ENCODE results near the gene OR4C45.
"Not testable (repeated sequence)": the region's sequence is repeated elsewhere in the genome, so short reads cannot be mapped to it uniquely, and the experiment has no call there.

The OR4C45 gene

DNA sequence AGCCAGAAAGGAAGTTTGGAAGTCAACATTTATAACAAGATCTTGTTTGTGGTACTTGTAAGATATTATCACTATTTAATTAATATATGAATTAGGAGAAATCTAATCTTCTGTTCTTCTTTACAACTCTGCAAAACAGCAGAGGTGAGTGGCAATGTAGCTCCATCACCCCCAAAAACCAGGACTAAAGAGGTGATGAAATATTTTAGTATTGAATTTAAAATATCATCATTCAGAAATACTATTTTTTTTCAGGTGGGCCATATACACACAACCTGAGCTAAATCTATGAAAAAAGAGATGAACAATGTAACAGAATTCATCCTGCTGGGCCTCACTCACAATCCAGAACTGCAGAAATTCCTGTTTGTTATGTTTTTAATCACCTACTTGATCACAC is at the start of gene OR4C45:
OR4C45 (plus strand) TSS at position 301 of the 400 bp plus-strand sequence.
- no peak for DNase-seq (ENCODE audit: low read depth)

DNA sequence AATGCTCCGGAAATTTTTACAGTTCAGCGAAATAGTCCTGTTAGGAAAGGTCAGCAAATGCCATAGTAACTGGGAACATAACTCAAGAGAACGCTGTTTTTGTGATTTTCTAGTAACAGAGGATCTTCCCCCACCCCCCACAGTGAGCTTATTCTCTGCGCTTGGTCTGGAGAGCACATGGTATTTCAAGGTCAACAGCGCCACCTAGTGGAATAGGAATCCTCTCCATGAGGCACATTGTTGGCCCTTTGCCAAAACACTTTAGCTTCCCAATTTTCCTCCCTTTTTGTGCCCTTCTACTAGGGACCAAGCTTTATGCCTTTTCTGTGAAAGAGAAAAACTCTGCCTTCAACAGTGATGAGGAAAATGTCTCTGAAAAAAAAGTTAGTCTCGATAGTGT is 37.1 kb upstream of the OR4C45 start:
- DNase-seq (ENCODE audit: low read depth), result no peak

DNA sequence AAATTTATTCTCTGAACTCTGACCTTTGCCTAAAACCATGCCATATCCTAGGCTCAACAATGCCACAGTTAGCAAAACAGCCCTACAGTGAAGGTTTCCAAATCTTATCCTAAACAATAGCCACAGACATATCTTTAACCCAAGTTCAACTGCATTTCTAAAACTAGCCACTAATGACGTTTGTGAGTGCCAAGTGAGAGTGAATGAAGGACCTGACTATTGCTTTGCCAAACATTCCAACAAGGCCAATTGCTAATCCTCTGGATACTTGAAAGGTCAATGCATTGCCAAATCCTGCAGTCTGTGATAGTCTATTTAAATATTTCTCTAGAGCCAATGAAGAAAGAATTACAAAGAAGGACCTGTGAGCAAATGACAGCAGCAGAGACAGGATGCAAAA is 2.5 kb upstream of the OR4C45 start:
- no peak for DNase-seq (ENCODE audit: low read depth)

DNA sequence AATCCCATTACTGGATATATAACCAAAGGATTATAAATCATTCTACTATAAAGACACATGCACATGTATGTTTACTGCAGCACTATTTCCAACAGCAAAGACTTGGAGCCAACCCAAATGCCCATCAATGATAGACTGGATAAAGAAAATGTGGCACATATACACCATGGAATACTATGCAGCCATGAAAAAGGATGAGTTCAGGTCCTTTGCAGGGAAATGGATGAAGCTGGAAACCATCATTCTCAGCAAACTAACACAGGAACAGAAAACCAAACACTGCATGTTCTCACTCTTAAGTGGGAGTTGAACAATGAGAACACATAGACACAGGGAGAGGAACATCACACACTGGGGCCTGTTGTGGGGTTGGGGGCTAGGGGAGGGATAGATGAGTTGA is 3.6 kb downstream of the OR4C45 start:
- DNase-seq (ENCODE audit: low read depth), result not testable (repeated sequence)

DNA sequence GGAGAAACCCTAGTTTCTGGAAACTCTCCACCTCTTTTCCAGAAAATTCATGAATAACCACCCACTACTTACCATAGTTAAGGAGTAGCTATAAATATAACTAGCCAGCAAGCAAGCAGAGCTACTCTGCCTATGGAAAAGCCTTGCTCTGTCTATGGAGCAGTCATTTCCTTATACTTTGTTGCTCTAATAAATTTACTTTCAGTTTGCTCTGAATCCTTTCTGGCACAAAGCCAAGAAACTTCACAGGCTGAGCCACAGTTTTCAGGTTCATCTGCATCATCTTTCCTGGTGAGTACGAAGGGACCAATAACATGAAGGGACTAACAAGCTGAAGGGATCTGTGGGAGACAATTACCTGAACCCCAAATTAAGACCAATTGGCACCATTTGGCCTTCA is 4.6 kb downstream of the OR4C45 start:
- no peak for DNase-seq (ENCODE audit: low read depth)

DNA sequence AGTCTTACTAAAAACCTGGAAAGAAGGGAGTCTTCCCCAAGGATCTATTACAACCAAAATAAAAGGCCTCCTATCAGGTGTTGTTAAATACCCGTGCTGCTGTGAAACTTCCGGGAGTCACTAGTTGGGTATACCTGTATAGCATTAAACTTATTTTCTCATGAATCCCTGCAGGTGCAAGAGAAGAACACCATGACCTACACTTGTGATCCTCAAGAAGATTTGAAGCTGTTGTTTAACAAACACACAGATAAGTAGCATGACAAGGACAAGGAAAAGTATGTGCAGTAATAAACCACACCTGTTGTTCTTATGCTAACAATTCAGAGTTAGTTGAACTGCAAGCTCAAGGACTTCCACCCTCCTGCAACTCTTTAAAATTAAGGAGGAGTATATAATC is 12.0 kb downstream of the OR4C45 start:
- DNase-seq (ENCODE audit: low read depth), result no peak

DNA sequence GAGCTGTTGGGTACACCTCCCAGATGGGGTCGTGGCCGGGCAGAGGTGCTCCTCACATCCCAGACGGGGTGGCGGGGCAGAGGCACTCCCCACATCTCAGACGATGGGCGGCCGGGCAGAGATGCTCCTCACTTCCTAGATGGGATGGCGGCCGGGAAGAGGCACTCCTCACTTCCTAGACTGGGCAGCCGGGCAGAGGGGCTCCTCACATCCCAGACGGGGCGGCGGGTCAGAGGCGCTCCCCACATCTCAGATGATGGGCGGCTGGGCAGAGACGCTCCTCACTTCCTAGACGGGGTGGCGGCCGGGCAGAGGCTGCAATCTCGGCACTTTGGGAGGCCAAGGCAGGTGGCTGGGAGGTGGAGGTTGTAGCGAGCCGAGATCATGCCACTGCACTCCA is 30.4 kb downstream of the OR4C45 start:
- DNase-seq (ENCODE audit: low read depth), result not testable (repeated sequence)

DNA sequence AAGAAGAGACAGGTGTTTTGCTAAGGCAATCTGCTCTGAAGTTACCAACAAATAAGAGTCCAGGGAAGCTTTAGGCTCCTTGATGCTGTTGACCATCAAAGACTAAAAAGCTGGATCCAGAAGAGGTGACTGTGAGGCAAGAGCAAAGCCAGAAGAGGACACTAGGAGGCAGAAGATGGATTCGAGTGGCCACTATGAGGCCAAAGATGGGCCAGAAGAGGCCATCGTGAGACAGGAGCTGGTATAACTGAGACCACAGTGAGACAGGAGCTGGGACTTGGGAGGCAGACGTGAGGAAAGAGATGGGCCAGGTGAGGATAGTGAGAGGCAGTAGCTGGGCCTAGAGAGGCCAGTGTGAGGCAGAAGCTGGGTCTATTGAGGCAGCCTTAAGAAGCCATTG is 37.7 kb downstream of the OR4C45 start:
- no peak for DNase-seq (ENCODE audit: low read depth)

DNA sequence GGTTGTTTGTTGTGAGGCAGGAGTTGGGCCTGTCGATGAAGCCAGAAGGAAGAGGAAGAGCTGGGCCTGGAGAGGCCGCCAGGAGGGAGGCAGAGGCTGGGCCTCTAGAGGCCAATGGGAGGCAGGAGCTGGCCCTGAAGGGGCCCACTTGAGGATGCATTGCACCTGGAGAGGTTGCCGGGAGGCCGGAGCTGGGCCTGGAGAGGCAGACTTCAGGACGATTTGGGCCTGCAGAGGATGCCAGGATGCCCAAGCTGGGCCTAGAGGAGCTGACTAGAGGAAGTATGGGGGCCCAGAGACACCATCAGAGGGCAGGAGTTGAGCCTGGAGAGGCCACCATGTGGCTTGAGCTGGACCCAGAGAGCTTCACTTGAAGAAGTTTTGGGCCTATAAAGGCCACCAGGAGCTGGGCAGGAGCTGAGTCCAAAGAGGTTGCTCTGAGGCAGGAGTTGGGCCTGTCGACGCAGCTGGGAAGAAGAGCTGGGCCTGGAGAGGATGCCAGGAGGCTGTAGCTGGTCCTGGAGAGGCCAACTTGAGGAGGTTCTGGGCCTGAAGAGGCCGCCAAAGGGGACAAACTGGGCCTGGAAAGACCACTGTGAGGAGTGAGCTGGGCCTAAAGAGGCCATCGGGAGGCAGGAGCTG is 39.0 kb downstream of the OR4C45 start:
- no peak for DNase-seq (ENCODE audit: low read depth)

DNA sequence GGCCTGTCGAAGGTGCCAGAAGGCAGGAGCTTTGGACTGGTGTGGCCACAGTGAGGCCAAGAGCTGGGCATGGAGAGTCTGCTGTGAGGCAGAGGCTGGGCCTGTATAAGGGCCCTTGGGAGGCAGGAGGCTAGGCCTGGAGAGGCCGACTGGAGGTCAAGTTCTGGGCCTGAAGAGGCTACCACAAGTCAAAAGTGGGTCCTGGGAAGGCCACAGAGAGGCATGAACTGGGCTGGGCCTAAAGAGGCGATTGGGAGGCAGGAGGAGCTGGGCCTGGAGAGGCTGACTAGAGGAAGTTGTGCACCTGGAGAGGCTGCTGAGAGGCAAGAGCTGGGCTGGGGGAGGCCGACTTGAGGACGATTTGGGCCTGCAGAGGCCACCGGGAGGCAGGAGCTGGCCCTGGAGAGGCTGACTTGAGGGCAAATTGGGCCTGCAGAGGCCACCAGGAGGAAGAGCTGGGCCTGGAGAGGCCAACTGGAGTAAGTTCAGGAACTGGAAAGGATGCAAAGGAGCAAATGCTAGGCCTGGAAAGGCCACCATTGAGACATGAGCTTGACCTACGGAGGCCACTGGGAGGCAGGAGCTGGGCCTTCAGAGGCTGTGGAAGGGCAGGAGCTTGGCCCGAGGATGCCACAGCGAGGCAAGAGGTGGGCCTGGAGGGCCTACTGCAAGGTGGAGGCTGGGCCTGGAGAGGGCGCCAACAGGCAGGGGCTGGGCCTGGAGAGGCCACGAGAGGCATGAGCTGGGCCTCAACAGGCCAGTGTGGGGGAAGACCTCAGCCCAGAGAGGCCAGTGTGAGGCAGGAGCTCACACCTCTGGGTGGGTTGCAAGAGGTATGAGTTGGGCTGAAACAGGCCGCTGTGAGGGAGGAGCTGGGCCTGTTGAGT is 39.8 kb downstream of the OR4C45 start:
- no peak for DNase-seq (ENCODE audit: low read depth)

DNA sequence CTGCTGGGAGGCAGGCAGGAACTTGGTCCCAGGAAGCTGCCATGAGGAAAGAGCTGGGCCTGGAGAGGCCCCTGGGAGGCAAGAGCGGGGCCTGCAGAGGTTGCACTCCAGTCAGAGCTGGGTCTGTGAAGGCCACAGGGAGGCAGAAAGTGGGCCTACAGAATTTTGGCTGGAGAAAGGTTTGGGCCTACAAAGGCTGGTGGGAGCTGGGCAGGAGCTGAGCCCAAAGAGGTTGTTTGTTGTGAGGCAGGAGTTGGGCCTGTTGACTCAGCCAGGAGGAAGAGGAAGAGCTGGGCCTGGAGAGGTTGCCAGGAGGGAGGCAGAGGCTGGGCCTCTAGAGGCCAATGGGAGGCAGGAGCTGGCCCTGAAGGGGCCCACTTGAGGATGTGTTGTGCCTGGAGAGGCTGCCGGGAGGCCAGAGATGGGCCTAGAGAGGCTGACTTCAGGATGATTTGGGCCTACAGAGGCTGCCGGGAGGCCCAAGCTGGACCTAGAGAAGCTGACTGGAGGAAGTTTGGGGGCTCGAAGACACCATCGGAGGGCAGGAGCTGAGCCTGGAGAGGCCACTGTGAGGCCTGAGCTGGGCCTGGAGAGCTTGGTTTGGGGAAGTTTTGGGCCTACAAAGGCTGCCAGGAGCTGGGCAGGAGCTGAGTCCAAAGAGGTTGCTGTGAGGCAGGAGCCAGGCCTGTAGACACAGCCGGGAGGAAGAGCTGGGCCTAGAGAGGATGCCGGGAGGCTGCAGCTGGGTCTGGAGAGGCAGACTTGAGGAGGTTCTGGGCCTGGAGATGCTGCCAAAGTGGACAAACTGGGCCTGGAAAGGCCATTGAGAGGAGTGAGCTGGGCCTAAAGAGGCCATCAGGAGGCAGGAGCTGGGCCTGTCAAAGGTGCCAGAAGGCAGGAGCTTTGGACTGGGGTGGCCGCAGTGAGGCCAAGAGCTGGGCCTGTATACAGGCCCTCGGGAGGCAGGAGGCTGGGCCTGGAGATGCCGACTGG is 40.7 kb downstream of the OR4C45 start:
- DNase-seq (ENCODE audit: low read depth), result no peak

DNA sequence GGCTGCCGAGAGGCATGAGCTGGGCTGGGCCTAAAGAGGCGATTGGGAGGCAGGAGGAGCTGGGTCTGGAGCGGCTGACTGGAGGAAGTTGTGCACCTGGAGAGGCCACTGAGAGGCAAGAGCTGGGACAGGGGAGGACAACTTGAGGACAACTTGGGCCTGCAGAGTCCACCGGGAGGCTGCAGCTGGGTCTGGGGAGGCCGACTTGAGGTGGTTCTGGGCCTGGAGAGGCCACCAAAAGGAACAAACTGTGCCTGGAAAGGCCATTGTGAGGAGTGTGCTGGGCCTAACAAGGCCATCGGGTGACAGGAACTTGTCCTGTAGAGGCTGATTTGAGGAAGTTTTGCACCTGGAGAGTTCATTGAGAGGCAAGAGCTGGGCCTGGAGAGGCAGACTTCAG is 41.5 kb downstream of the OR4C45 start:
- no peak for DNase-seq (ENCODE audit: low read depth)

DNA sequence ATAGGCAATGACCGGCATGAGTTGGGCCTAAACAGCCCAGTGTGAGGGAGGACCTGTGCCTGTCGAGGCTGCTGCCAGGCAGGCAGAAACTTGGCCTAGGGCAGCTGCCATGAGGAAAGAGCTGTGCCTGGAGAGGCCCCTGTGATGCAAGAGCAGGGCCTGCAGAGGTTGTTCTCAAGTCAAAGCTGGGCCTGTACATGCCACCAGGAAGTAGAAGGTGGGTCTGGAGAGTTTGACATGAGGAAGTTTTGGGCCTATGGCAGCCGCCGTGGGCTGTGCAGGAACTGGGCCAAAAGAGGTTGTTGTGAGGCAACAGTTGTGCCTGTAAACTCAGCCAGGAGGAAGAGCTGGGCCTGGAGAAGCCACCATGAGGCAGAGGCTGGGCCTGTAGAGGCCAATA is 43.2 kb downstream of the OR4C45 start:
- no peak for DNase-seq (ENCODE audit: low read depth)

DNA sequence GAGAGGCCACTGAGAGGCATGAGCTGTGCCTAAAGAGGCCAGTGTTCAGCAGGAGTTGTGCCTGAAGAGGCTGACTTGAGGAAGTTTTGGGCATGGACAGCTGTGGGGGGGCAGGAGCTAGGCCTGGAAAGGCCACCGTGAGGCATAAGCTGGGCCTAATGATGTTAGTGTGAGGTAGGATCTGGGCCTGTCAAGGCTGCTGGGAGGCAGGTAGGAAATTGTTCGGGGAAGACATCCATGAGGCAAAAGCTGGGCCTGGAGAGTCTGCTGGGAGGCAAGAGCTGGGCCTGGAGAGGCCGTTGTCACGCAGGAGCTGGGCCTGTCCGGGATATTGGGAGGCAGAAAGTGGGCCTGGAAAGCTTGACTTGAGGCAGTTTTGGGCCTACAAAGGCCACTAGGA is 44.9 kb downstream of the OR4C45 start:
- no peak for DNase-seq (ENCODE audit: low read depth)

DNA sequence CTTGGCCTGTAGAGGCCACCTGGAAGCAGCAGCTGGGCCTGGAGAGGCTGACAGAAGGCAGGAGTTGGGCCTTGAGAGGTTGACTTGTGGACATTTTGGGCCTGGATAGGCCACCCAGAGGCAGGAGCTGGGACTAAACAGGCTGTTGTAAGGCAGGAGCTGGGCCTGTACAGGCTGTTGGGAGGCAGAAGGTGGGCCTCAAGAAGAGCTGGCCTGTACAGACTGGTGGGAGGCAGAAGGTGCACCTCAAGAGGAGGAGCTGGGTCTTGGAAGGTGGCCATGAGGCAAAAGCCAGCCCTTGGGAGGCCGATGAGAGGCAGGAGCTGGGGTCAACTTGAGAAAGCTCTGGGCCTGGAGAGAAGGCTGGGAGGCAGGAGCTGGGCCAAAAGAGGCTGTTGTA is 45.3 kb downstream of the OR4C45 start:
- no peak for DNase-seq (ENCODE audit: low read depth)

DNA sequence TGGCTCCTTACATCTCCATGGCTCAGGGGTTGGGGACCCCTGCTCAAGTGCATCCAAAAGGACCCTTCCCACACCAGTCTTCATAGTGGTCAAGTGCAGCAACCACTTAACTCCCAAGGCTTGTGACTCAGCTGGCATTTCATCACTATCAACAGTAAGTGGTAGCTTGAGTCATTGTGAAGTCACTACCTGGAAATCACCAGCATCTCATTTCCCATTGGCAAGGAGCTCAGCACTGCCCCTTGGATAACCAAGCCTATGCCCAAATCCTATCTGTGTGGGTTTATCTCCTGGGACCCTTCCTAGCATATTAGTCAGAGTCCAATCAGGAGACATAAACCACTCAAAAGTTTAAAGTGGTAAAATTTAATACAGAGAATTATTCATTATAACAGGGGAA is 46.3 kb downstream of the OR4C45 start:
- not testable (repeated sequence) for DNase-seq (ENCODE audit: low read depth)

DNA sequence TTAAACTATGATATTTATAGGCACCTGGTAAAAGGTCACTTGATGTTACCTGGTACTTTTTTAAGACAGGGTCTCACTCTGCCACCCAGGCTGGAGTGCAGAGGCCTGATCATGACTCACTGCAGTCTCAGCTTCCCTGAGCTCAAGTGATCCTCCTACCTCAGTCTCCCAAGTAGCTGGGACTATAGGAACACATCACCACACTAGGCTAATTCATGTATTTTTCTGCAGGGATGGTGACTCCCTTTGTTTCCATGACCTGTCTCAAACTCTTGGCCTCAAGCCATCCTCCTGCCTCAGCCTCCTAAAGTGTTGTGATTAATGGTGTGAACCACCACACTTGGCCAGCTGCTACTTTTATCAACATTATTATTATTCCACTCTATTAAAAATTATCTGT is 47.6 kb downstream of the OR4C45 start:
- DNase-seq (ENCODE audit: low read depth), result no peak
